ENCODE measurements around the gene ENTREP1.
A peak's percentile ranks its signal among the peaks of the same experiment; 100 is the strongest.

The ENTREP1 gene

GRCh38 chr9:69323861-69324260 lies 1.2 kb upstream of the ENTREP1 start:
- peak in 1 of 3 experiments; percentile 41 for DNase-seq

DNA sequence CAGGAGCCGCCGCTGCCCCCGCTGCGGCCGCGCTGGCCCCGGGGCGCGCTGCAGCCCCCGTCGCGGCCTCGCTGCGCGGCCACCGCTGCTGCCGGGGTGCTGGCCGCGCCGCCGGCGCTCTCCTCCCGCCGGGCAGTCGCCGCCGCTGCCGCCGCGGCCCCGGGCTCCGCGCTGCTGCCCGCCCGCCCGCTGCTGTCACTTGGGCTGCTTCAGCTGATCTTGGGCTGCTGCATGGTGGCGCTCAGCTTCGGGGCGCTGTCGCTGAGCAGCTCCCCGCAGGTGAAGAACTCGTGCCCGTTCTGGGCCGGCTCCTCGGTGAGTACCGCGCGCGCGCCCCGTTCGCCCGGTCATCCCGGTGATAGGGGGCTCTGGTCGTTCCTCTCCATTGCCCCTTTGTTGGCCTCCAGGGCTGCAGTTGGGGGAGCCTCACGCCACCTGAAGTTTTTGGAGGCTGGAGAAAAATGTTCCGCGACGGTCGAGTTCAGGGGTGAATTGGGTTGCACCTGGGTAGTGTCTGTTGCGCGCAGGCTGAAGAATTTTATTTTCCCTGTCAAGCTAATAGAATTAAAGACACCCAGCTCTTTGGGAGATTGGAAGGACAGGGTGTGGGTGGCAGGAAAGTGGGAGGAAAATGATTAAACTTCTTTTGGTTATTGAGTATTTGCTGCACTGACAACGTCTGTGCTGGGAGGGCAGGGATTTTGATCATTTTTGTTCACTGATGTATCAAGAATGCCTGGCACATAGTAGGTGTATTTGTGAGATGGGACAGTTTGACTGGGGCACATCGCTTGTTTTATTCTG lies 596 bp downstream of the ENTREP1 start:
- peak in 2 of 3 experiments; percentile 64 to 77 for DNase-seq

- peak in 1 of 3 experiments; percentile 49 for DNase-seq
These were observed 1.2 kb downstream of the ENTREP1 start for GRCh38 chr9:69326261-69326660.

DNA sequence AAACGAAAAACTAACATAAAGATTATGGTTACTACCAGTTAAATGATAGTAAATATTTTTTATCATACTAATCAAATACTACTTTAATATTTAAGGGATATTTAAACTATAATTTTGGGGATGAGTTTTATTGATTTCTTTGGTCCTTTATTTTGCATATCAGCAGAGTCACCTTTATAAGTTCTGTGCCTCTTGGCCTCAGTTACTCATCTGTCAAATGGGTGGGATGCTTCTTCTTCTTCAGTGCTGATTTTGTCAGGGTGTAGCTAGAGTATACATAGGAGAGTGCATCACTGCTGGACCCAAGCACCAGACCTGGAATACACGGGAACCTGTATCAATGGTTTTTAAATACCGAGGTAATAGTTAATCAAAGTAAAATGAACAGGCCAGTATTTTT lies 5.6 kb downstream of the ENTREP1 start:
- no peak for DNase-seq

DNA sequence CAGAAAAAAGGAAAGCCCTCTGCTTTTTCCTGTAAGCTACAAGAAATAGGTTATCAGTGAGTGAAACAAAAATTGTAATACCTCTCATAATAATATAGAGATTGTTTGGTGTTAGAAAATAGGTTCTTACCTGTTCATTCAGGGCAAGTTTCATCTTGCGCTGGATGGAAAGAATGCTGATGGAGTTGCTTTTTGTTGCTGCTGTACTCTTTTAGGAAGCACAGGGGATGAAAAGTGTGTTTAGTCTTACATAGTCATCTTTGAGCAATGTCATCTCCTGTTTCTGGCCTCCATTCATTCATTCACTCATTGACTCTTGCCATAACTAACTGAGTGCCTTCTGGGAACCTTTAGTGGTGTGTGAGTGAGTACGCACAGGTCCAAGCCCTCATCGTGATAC lies 6.4 kb downstream of the ENTREP1 start:
- no peak for DNase-seq

DNA sequence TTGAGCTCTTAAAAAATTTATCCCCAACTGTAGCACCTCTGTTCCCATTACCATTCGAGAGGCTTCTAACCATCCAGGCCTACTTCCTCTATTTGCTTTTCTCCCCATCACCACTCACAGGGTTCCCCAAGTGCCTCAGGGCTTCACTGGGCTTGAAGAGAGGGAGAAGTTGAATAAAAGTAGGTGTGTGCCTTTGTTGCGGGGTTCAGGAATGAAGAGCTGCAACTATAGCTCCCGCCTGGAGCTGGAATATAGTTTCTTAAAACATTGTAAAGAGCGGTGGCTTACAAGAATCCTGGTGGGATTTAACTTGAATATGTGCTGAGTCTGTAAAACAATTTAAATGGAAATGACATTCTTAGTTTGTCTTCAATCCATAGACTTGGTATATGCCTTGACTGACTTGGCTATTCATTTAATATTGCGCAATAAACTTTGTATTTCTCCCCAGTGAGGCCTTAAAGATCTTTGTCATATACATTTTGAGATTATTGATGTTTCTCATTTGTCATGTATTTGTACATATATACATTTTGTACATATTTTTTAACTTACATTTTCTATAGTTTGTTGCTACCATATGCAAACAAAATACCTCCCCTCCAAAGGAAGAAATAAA lies 7.2 kb downstream of the ENTREP1 start:
- no peak for DNase-seq

DNA sequence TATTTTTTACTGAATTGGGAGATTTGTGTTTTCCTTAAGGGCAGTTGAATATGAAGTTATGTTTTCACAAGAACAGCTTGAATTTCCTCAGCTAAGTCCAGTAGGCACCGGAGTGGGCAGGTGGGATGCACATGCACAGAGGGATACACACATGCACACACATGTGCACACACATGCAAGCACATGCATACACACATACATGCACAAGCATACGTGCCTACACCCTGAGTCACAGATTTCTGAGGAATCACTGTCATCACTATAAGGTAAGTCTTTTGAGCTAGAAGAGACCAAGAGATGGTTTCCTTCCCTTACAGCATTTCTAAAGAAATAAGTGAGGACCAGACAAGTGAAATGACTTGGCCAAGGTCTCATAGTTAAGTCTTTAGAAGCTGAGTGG lies 8.7 kb downstream of the ENTREP1 start:
- no peak for DNase-seq

GRCh38 chr9:69334317-69334716 lies 9.3 kb downstream of the ENTREP1 start:
- DNase-seq, result no peak

- DNase-seq, result no peak
These were observed 14.6 kb downstream of the ENTREP1 start for GRCh38 chr9:69339620-69340019.

DNA sequence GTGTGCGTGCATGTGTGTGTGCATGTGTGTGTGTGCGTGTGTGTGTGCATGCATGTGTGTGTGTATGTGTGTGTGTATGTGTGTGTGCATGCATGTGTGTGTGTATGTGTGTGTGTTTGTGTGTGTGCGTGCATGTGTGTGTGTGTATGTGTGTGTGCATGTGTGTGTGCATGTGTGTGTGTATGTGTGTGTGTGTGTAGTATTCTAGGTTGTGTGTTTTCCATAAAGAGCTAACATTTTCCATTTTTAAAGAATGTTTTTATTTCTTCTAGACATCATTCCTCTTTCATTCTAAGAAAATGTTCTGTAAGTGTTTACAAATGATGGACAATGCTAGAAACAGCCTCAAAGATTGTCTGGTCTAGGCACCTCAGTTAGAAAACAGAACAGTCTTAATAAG lies 15.6 kb downstream of the ENTREP1 start:
- no peak for DNase-seq

GRCh38 chr9:69342769-69343168 lies 17.8 kb downstream of the ENTREP1 start:
- DNase-seq, result peak in 1 of 3 experiments; percentile 39

GRCh38 chr9:69344459-69344858 lies 19.4 kb downstream of the ENTREP1 start:
- DNase-seq, result no peak

GRCh38 chr9:69346596-69347390 lies 21.8 kb downstream of the ENTREP1 start:
- no peak for DNase-seq

DNA sequence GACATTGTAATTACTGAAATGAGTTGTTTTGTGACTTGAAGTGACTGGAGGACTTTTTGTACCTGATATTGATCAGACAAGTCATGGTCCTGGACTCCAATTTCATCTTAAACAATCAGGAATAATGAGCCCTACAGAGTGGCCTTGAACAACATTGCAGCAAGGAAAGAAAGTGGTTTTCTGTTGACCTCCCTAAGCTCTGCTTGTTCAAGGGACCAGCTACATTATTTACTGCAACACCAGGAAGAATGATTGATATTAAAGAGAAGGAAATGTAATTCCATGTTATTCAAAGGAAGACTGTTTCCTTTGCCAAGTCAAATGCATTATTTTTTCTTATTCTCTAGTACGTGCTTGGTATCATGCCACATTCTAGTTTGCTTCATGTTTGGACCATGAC lies 22.6 kb downstream of the ENTREP1 start:
- no peak for DNase-seq

- no peak for DNase-seq
These were observed 26.2 kb downstream of the ENTREP1 start for GRCh38 chr9:69351227-69351626.

GRCh38 chr9:69355232-69355631 lies 30.2 kb downstream of the ENTREP1 start:
- no peak for DNase-seq

- no peak for DNase-seq
These were observed 32.2 kb downstream of the ENTREP1 start for GRCh38 chr9:69357030-69357775.

DNA sequence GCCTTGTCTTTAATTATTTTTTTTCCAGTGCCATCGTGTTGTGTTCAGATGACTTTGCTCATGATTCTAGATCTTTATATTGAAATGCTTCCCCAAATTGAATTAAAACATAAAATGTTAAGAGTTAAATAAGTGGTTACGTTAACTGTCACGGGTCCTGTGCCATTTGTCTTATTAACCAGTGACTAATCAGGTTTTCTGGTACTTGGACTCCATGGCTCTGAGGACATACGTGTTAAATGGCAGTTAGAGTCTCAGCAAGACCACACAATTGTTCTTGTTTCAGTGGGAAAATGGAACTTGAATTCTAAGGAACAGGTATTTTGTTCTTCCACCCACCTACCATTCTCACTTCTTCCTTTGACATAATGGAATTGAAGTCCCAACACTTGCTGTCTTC lies 32.8 kb downstream of the ENTREP1 start:
- no peak for DNase-seq

- DNase-seq, result peak in 1 of 3 experiments; percentile 9
These were observed 38.2 kb downstream of the ENTREP1 start for GRCh38 chr9:69363191-69363590.

DNA sequence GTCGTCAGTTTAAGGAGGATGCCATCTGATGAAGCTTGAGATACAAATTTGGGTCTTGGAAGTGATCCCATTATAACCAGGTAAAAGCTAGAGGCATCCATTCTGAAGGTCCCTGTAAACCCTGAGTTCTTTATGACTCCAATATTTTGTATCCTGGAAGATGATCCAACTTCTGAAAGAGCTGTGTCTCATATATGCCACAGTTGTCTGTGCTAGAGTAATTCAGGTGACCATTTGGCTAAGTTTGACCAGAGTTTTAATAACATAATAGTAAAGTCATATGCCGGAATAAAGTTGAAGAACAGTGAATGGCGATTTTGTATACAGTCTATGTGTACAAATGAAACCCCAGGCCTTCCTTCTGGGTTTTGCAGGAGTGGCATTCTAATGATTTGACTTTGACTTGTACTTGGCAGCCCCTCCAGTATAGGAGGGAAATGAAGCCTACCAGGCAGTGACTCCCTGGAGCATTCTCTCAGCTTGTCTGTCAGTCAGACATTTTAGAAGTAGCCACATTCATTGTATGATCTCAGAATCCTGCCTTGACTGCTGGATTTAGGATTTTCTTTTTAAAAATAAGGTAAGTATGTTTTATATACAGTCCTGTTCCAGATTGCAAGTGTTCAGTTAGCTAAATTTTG lies 39.6 kb downstream of the ENTREP1 start:
- no peak for DNase-seq

GRCh38 chr9:69370430-69370829 lies 45.4 kb downstream of the ENTREP1 start:
- no peak for DNase-seq

DNA sequence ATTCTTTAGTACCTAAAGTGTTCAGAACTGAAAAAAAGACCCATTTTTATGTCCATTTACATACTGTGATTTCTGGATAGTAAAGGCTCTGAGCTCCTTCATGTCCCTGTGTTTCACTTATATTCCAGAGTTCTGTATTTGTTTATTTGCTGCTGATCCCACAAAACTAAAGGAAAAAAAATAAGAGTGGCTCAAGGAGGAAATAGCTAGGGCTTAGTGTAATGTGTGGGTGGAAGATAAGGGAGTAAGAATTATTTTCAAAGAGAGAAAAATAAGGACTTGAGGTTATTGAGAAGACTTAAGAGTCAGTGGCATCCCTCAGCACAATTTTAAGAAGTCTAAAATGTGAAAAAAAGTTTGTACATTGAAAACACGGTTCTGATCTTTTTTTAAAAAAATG lies 46.0 kb downstream of the ENTREP1 start:
- DNase-seq, result no peak
